Measurements from ENCODE around the gene VAMP2. TPM values are rescaled to one million over a fixed set of nuclear protein-coding genes. Genes with fewer than 3 reads are reported as not detected.
"Not testable (repeated sequence)": the region's sequence is repeated elsewhere in the genome, so short reads cannot be mapped to it uniquely, and the experiment has no call there.

VAMP2 gene
- total RNA-seq, 1 donor from 2014 or later = 63.9 TPM

- no peak for DNase-seq (ENCODE audit: low spot score)
- intact Hi-C loops (cut with DNase I) = no loop called here
Measured at GRCh38 chr17:8176998-8177731, 14.4 kb upstream of the VAMP2 start.

GRCh38 chr17:8176197-8176940 is 13.6 kb upstream of the VAMP2 start, which contains the start of gene TMEM107:
Gene TMEM107 (minus strand): TSS chr17:8176380. CDS start chr17:8176286, 94 bp downstream.
- intact Hi-C loops (cut with DNase I) = no loop called here
- peak; percentile 91 for DNase-seq (ENCODE audit: low spot score)

- intact Hi-C loops (cut with DNase I) = no loop called here
Measured at GRCh38 chr17:8175795-8176196, 13.0 kb upstream of the VAMP2 start.

GRCh38 chr17:8173871-8174322 is 11.1 kb upstream of the VAMP2 start:
- DNase-seq (ENCODE audit: low spot score) = no peak
- intact Hi-C loops (cut with DNase I) = no loop called here

More at GRCh38 chr17:8175795-8176196, 13.0 kb upstream of the VAMP2 start:
- DNase-seq (ENCODE audit: low spot score) = no peak

GRCh38 chr17:8173056-8173870 is 10.5 kb upstream of the VAMP2 start:
- intact Hi-C loops (cut with DNase I) = no loop called here

GRCh38 chr17:8170186-8170585 is 7.4 kb upstream of the VAMP2 start:
- intact Hi-C loops (cut with DNase I) = not testable (repeated sequence)

More at GRCh38 chr17:8173056-8173870, 10.5 kb upstream of the VAMP2 start:
- no peak for DNase-seq (ENCODE audit: low spot score)

GRCh38 chr17:8167526-8167925 is 4.8 kb upstream of the VAMP2 start:
- intact Hi-C loops (cut with DNase I) = no loop called here

More at GRCh38 chr17:8170186-8170585, 7.4 kb upstream of the VAMP2 start:
- DNase-seq (ENCODE audit: low spot score) = not testable (repeated sequence)

GRCh38 chr17:8166731-8167130 is 4.0 kb upstream of the VAMP2 start:
- intact Hi-C loops (cut with DNase I) = no loop called here
- DNase-seq (ENCODE audit: low spot score) = no peak

More at GRCh38 chr17:8167526-8167925, 4.8 kb upstream of the VAMP2 start:
- no peak for DNase-seq (ENCODE audit: low spot score)

GRCh38 chr17:8164815-8165131 is 2.0 kb upstream of the VAMP2 start:
- DNase-seq (ENCODE audit: low spot score) = no peak
- intact Hi-C loops (cut with DNase I) = no loop called here

- peak; percentile 94 for DNase-seq (ENCODE audit: low spot score)
- intact Hi-C loops (cut with DNase I) = no loop called here
Measured at GRCh38 chr17:8163978-8164814, 1.4 kb upstream of the VAMP2 start.

- intact Hi-C loops (cut with DNase I) = no loop called here
- DNase-seq (ENCODE audit: low spot score) = no peak
Measured at GRCh38 chr17:8162997-8163977, 539 bp upstream of the VAMP2 start.

GRCh38 chr17:8161289-8162232 is 1.2 kb downstream of the VAMP2 start:
- DNase-seq (ENCODE audit: low spot score) = no peak
- intact Hi-C loops (cut with DNase I) = no loop called here

- intact Hi-C loops (cut with DNase I) = no loop called here
- DNase-seq (ENCODE audit: low spot score) = no peak
Measured at GRCh38 chr17:8160741-8161221, 2.0 kb downstream of the VAMP2 start.

GRCh38 chr17:8160224-8160577 is 2.5 kb downstream of the VAMP2 start:
- no peak for DNase-seq (ENCODE audit: low spot score)

GRCh38 chr17:8159459-8160223 is 3.1 kb downstream of the VAMP2 start:
- intact Hi-C loops (cut with DNase I) = loop anchor here (1.0 to 2.0 kb wide), 2 partner anchors 21 to 37 kb away; no protein-coding TSS in a partner anchor
- DNase-seq (ENCODE audit: low spot score) = no peak

More at GRCh38 chr17:8160224-8160577, 2.5 kb downstream of the VAMP2 start:
- intact Hi-C loops (cut with DNase I) = no loop called here

GRCh38 chr17:8159032-8159400 is 3.7 kb downstream of the VAMP2 start:
- DNase-seq (ENCODE audit: low spot score) = no peak
- intact Hi-C loops (cut with DNase I) = loop anchor here (1.0 to 2.0 kb wide), 2 partner anchors 21 to 36 kb away; no protein-coding TSS in a partner anchor

Data from cardiac septum (tissue), 1 donor.